SU-DHL-6 (cell line): Measurements from ENCODE around the gene RXRB.

Experiments used
- H2AFZ ChIP-seq: fragments of 200-600 bp; sonication (generic); 2 replicates; pipeline ENCODE4 v1.6.1; 2014; ENCODE audit warnings: low read depth, mild to moderate bottlenecking, moderate library complexity, mixed read lengths, antibody characterized with exemption, low read length; ENCODE audit not compliant: severe bottlenecking
- H3F3A ChIP-seq: fragments of 200-600 bp; shearing (Covaris generic); 2 replicates; pipeline ENCODE4 v1.6.0; 2016; ENCODE audit warnings: antibody characterized with exemption, mild to moderate bottlenecking; ENCODE audit not compliant: insufficient read depth
- H3K27ac ChIP-seq: fragments of 200-600 bp; sonication (generic); 2 replicates; pipeline ENCODE4 v1.5.1; 2016; ENCODE audit warnings: low read depth, mild to moderate bottlenecking, low read length, moderate library complexity, mixed read lengths
- H3K27me3 ChIP-seq: fragments of 200-600 bp; sonication (generic), shearing (Covaris generic); 2 replicates; pipeline ENCODE4 v1.6.0; 2014; ENCODE audit warnings: mild to moderate bottlenecking, low read length
- H3K36me3 ChIP-seq: fragments of 200-600 bp; sonication (generic); 2 replicates; pipeline ENCODE4 v1.6.1; 2014; ENCODE audit warnings: mild to moderate bottlenecking, low read length, mixed read lengths
- H3K4me2 ChIP-seq: fragments of 300-600, 200-600 bp; shearing (Covaris generic), sonication (generic); 2 replicates; pipeline ENCODE4 v1.6.0; 2014; ENCODE audit warnings: low read length, low read depth, mild to moderate bottlenecking; ENCODE audit not compliant: poor library complexity, severe bottlenecking
- H3K4me3 ChIP-seq: fragments of 200-600 bp; sonication (generic); 2 replicates; pipeline ENCODE4 v1.5.1; 2014; ENCODE audit warnings: antibody characterized with exemption, low read length, mild to moderate bottlenecking, mixed read lengths; ENCODE audit not compliant: insufficient read depth, poor library complexity, severe bottlenecking
- H3K79me2 ChIP-seq: fragments of 200-600 bp; sonication (generic); 2 replicates; pipeline ENCODE4 v1.6.1; 2014; ENCODE audit warnings: mild to moderate bottlenecking, low read length, moderate library complexity; ENCODE audit not compliant: insufficient read depth
- H3K9ac ChIP-seq: fragments of 200-600 bp; sonication (generic); 2 replicates; pipeline ENCODE4 v1.7.0; 2014; ENCODE audit warnings: mild to moderate bottlenecking, low read length
- H3K9me2 ChIP-seq: fragments of 200-600 bp; sonication (generic); replicated peaks from 2 replicates; pipeline ENCODE4 v1.6.1; 2014; ENCODE audit warnings: low read length; ENCODE audit not compliant: insufficient read depth
- H3K9me3 ChIP-seq: fragments of 200-600 bp; sonication (generic); 2 replicates; pipeline ENCODE4 v1.6.1; 2014; ENCODE audit warnings: low read length, mixed read lengths; ENCODE audit not compliant: insufficient read depth
- H4K20me1 ChIP-seq: fragments of 200-600 bp; sonication (generic); 2 replicates; pipeline ENCODE4 v1.6.1; 2014; ENCODE audit warnings: low read depth, mild to moderate bottlenecking, antibody characterized with exemption, low read length, moderate library complexity, mixed read lengths
- EZH2phosphoT487 ChIP-seq: fragments of 200-600 bp; sonication (generic), shearing (Covaris generic); conservative IDR thresholded peaks from 2 replicates; pipeline ENCODE4 v1.6.1; 2018; ENCODE audit warnings: mild to moderate bottlenecking, antibody characterized with exemption, low read length, moderate library complexity, mixed read lengths
- TF ChIP-seq, protein P1 (sequence below): fragments of 200-600 bp; sonication (generic); IDR thresholded peaks from one replicate; pipeline ENCODE4 v1.5.1; 2017; ENCODE audit warnings: antibody characterized with exemption, mild to moderate bottlenecking, low read length, moderate library complexity; ENCODE audit not compliant: insufficient read depth, poor library complexity, severe bottlenecking

RXRB gene

DNA sequence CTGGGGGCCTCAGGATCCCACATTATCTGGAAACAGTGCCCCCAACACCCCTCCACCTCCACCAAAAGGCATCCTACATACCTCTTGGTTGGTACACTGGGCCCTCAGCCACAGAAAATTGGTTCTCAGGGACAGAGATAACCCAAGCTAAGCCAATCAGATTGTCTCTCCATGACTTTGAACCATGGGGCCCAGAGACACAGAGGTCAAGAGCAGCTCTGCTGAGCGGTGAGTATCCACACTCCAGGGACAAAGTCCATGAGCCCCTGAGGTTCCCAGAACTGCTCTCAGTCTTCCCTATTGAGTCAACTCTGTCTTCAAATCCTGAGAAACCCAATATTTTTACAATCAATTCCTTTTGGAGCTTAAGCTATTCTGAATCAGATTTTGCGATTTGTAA lies 43.5 kb downstream of the RXRB start:
- Histone ChIP-seq H3K9me3 (no peaks in the 10 kb centered on the region), H3K27me3 (no peaks in the 10 kb centered on the region), H3K4me3 (no peak overlapping the region), H3K9me2 (no peaks in the 10 kb centered on the region), H3K79me2 (no peaks in the 10 kb centered on the region), H3K27ac (no peak overlapping the region), H3K36me3 (no peaks in the 10 kb centered on the region), H4K20me1 (no peaks in the 10 kb centered on the region), H3K4me2 (no peak overlapping the region), H3F3A (no peaks in the 10 kb centered on the region), H3K9ac (no peak overlapping the region), H2AFZ (no peak overlapping the region)
- TF ChIP-seq, protein P1, sequence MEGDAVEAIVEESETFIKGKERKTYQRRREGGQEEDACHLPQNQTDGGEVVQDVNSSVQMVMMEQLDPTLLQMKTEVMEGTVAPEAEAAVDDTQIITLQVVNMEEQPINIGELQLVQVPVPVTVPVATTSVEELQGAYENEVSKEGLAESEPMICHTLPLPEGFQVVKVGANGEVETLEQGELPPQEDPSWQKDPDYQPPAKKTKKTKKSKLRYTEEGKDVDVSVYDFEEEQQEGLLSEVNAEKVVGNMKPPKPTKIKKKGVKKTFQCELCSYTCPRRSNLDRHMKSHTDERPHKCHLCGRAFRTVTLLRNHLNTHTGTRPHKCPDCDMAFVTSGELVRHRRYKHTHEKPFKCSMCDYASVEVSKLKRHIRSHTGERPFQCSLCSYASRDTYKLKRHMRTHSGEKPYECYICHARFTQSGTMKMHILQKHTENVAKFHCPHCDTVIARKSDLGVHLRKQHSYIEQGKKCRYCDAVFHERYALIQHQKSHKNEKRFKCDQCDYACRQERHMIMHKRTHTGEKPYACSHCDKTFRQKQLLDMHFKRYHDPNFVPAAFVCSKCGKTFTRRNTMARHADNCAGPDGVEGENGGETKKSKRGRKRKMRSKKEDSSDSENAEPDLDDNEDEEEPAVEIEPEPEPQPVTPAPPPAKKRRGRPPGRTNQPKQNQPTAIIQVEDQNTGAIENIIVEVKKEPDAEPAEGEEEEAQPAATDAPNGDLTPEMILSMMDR = no peak
- no peak for TF ChIP-seq EZH2phosphoT487

DNA sequence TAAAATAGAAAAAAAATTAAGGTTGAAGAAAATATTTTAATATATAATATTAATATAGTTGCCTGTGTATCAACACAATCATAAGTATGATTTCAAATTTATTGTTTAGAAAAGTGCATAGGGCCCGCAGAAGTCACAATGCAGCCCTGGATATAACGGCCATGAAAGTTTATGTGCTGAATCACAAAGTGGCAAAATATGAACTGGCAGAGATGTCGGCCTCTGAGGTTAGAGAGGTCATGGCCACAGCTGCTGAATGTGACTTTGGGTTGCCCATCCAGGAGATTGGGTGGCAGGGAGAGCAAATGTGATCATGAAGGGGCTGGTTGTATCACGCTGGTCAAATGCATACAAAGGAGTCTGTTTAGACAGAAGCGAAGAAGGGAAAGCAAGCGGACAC lies 43.9 kb downstream of the RXRB start:
- Histone ChIP-seq H3K4me2 (no peak overlapping the region), H2AFZ (no peak overlapping the region), H3K27ac (no peak overlapping the region), H3K36me3 (no peaks in the 10 kb centered on the region), H3K79me2 (no peaks in the 10 kb centered on the region), H3K9me3 (0 out of 2 replicates have a peak, but pooled peaks cover 1% of the 10 kb centered on the region), H3K27me3 (no peaks in the 10 kb centered on the region), H3K4me3 (no peak overlapping the region), H3K9me2 (no peaks in the 10 kb centered on the region), H3K9ac (no peak overlapping the region), H3F3A (no peaks in the 10 kb centered on the region), H4K20me1 (no peaks in the 10 kb centered on the region)
- TF ChIP-seq, protein P1 = no peak
- no peak for TF ChIP-seq EZH2phosphoT487

DNA sequence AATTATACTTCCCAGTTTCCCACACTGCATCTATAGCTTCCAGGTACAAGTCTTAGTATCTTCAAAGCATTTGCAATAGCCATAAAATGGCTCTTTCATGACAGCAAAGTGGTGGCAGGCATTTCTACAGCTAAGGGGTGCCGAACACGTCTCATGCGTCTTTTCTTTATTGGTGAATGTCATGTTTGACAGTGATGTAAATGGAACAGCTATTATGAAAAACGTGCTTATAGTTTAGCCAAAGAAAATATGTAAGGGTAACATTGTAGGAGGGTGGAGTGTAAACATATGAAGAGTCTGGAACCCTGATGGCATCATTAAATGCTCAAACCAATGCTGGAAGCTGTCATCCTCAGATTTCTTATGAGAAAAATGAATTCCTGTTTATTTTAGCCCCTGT lies 46.1 kb downstream of the RXRB start:
- Histone ChIP-seq H3K36me3 (no peaks in the 10 kb centered on the region), H3K27ac (no peak overlapping the region), H3K27me3 (0 out of 2 replicates have a peak, but pooled peaks cover 3% of the 10 kb centered on the region), H3K9me3 (peaks cover 5% of the 10 kb centered on the region; the same call in 1 of the 2 replicates), H3K9me2 (no peaks in the 10 kb centered on the region), H3K4me2 (no peak overlapping the region), H3K9ac (no peak overlapping the region), H2AFZ (no peak overlapping the region), H3K79me2 (no peaks in the 10 kb centered on the region), H4K20me1 (no peaks in the 10 kb centered on the region), H3F3A (no peaks in the 10 kb centered on the region), H3K4me3 (no peak overlapping the region)
- TF ChIP-seq EZH2phosphoT487 = no peak
- TF ChIP-seq, protein P1 = no peak
